ENCODE results near the gene ANKRD22.
"Not testable (repeated sequence)": the region's sequence is repeated elsewhere in the genome, so short reads cannot be mapped to it uniquely, and the experiment has no call there.

Gene ANKRD22

DNA sequence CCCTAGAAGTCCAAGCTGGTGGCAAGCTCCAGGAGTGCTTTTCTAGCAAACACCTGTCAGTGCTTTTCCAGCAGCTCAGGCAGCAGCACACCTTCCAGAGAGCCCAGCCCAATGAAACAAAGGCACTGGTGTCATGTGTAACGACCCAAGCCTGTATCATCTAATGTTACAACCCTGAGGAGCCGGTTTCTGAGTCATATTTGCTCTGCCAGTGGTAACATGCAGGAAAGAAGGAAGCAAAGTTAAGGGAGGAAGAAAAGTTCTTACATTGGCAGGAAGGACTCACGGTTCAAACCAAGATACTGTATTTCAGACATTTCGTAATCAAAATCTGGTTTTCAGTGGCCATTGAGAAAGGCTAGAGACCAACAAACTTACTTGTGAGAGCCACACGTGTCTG is at the start of gene ANKRD22:
ANKRD22 (minus strand) TSS at position 139 of the 400 bp plus-strand sequence. CDS start 237 bp downstream, outside the sequence.
- no peak for DNase-seq (ENCODE audit: low read depth, low spot score)

- no peak for DNase-seq (ENCODE audit: low read depth, low spot score)
Observed at GRCh38 chr10:88899886-88900285, 48.2 kb upstream of the ANKRD22 start.

DNA sequence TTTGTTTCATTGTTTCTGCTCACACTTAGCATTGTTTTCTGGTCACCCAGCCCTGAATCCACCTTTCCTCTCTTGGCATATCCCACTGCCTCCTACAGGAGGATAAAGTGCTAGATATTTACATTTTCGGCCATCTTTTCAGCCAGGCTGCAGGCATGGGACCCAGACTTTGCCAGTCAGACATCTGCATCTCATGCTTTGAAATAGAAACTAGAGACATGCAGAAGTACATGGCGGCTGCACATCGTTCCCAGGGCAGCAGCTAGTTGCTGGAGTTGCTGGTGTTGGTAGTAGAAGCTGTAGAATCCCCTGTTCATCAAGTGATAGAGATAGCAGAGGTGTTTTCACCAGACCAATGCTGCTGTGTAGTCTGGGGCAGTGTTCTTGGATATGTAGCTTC is 47.1 kb upstream of the ANKRD22 start:
- no peak for DNase-seq (ENCODE audit: low read depth, low spot score)

GRCh38 chr10:88896994-88897853 is 45.6 kb upstream of the ANKRD22 start:
- no peak for DNase-seq (ENCODE audit: low read depth, low spot score)

- no peak for DNase-seq (ENCODE audit: low read depth, low spot score)
Observed at GRCh38 chr10:88896372-88896993, 44.8 kb upstream of the ANKRD22 start.

- no peak for DNase-seq (ENCODE audit: low read depth, low spot score)
Observed at GRCh38 chr10:88895250-88895649, 43.6 kb upstream of the ANKRD22 start.

DNA sequence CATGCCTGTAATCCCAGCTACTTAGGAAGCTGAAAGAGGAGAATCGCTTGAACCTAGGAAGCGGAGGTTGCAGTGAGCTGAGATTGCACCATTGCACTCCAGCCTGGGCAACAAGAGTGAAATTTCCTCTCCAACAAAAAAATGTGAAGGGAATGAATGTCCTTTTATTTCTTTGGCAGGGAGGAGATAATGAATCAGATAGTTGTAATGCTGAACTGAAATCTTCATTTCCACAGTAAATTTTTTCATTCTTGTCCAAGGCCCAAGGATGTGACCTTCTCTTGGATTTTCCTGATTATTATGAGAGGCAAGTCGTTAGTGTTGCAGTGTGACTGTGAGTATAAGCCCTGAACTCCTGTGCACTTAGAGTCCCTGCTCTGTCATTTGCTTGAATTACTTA is 42.0 kb upstream of the ANKRD22 start:
- no peak for DNase-seq (ENCODE audit: low read depth, low spot score)

DNA sequence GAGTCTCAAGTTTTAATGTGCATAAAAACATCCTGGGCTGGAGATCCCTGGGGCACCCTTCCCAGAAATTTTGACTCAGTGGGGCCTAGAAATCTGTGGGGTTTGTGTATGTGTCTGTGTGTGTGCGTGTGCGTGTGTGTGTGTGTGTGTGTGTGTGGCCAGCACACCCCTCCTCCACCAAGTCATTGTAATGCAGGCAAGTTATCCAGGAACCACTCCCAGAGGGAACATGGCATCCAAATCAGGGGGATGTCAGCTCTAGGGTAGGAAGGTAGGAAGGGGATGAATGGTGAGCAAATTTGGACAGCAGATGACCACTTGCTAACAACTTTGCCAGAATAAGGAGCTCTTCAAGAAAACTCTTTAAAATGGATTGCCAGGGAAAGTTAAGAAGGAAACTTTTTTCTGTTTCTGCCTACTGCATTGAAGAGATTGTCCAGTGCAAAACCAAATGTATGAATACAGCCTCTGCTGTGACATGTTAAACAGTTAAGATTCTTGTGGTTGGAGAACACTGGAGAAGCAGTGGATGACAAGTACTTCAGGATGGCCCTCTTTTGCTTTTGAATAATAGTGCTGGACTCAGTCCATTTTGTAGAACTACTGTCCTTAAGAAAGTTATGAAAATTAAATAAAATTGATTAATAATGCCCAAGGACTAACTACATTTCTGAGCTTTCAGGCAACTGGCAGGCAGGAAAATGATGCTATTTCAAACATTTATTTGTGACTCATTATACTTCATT is 40.8 kb upstream of the ANKRD22 start:
- no peak for DNase-seq (ENCODE audit: low read depth, low spot score)

DNA sequence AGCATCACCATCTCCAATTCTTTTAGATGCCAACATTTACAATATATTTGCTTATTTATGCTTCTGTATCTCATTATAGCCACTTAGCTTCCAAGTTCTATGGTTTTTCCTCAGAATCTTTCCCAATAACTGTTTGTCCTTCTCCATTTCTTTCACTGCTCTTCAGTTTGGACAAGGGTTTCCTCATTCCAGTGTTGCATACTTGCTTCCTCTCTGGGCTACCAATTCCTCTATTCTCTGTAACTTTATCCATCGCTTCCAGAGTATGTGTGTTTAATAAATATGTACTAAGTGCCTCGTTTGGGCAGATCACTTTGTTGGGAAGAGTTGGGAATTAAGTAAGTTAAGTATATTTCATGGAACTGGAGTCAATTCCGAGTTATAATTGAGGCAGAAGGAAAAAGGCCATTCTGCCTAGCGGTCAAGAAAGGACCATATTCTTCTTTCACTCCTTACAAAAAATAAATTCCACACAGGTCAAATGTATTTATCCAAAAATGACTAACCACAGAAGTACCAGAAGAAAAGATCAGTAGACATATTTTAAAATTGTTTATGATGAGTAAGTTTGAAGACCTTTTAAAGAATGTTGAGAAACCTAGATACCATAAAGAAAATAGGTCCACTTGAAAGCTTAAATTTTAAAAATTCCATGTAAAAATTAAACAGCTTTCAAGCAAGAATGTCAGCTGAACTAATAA is 39.2 kb upstream of the ANKRD22 start:
- DNase-seq (ENCODE audit: low read depth, low spot score): no peak

GRCh38 chr10:88889559-88890337 is 38.1 kb upstream of the ANKRD22 start:
- no peak for DNase-seq (ENCODE audit: low read depth, low spot score)

GRCh38 chr10:88888810-88889445 is 37.3 kb upstream of the ANKRD22 start:
- no peak for DNase-seq (ENCODE audit: low read depth, low spot score)

DNA sequence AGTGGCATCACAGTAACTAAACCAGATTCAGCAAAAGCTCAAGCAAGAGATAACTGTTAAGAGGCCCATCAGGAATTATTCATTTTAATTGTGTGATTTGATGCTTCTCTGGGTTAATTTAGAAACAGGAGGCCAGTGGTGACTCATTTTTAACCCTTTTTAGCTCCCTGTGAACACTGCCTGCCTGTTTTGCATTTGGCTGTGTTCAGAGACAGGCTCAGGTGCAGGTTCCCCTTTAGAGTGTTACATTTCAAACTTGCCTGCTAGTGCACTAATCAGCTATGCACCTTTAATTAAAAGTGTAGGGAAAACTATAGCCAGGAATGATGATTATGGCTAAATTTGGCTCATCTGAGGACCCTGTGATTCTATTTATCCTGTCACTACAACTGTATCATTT is 34.9 kb upstream of the ANKRD22 start:
- DNase-seq (ENCODE audit: low read depth, low spot score): no peak

DNA sequence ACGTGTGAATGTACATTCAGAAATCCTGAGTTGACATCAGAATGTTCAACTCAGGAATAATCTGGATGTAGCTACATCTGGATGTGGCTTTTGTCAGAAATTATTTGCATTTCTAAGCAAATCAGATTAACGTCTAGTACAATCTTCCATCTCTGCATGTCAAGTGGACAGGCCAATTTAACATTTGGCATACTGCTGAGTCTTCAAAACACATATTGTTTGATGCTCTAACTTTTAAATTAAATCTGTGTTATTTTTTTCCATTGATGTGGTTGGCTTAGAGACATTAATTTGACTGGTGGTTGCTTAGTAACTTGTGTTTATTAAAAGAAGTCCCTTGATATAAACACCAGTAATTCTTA is 31.8 kb upstream of the ANKRD22 start:
- no peak for DNase-seq (ENCODE audit: low read depth, low spot score)

DNA sequence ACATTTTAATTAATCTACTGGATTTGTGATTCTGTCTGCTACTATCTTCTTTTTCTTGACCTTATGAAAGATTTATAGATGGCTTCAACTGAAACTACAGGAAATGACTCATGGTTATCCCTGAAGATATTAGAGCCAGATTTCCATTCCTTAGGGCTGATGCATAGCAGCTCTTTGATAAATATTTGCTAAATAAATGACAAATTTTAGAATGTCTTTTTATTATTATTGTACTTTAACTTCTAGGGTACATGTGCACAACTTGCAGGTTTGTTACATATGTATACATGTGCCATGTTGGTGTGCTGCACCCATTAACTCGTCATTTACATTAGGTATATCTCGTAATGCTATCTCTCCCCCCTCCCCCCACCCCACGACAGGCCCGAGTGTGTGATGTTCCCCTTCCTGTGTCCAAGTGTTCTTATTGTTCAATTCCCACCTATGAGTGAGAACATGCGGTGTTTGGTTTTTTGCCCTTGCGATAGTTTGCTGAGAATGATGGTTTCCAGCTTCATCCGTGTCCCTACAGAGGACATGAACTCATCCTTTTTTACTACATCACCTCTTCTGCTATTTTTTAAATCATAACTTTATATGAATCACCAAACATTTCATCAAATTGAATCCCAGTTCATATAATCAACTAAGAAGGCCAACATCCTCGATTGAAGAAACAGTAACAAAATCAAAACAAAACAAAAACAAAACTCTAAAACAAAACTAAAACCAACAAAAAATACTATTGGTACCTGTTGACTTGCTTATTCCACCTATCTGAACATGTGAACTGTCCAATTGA is 31.2 kb upstream of the ANKRD22 start:
- not testable (repeated sequence) for DNase-seq (ENCODE audit: low read depth, low spot score)

DNA sequence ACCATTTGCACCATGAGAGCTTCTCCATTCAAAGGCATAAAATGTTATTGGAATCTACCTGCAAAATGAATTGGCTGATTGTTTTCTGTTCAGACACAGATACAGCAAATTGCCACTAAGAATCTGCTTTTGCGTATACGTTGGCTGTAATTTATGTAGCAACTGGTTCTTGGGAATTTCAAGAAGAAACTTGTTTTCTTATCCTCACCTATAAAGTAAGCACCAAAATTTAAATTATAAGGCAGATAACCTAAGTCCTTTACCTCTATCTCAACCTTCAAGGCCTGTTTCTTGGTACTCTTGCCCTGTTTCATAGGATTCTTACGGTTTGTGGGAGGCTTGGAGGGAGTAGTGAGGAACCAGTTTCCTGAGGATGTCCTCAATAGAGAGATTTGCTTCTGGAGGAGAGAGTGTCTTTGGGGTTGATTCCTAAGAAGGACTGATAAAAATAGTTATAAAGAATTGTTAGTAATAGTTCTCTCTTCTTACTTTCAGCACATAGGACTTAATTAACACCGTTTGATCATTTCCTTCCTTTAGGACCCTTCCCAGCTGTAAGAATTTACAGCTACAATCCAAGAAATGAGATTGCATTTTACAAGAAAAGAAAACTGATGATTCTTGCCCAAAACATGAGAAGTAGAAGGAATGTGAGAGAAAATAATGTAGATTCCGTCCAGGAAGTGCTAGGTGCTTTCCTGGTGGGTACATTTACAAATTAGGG is 30.4 kb upstream of the ANKRD22 start:
- no peak for DNase-seq (ENCODE audit: low read depth, low spot score)

DNA sequence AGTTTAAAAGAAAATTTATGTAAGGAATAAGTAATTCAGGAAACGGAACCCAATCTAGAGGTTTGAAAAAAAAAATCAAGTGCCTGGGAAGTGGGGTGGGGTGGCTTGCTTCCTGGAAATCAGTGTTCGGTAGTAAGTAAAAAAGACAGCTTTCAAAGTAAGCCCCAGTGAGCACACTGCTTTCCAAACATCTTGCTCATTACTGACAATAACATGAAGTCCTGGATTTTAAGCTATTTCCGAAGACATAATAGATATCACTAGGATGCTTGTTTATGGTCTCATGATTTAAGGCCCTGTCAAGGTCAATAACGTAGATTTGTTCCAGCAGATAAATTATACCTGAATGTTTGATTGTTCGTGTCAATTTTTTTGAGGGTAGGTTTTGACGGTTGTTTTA is 29.7 kb upstream of the ANKRD22 start:
- no peak for DNase-seq (ENCODE audit: low read depth, low spot score)

- peak; percentile 50 for DNase-seq (ENCODE audit: low read depth, low spot score)
Observed at GRCh38 chr10:88880282-88881076, 28.8 kb upstream of the ANKRD22 start.

Measured in brain pericyte (primary cell).